Naive B cell (primary cell): ENCODE data around the gene EIF4E1B. TPM values are rescaled to one million over a fixed set of nuclear protein-coding genes. Genes with fewer than 3 reads are reported as not detected.
A peak's percentile ranks its signal among the peaks of the same experiment; 100 is the strongest.
"Not testable (repeated sequence)": the region's sequence is repeated elsewhere in the genome, so short reads cannot be mapped to it uniquely, and the experiment has no call there.

Experiments used
- ATAC-seq, 2 donors: fragments of 150-1000 bp; cut with Tn5 transposase; 2 replicates each; pipeline ENCODE4 v1.10.0; 2021; ENCODE audit warnings: low read depth in 2 of 2, mild to moderate bottlenecking in 2 of 2, moderate library complexity in 2 of 2
- DNase-seq: peaks from one replicate; pipeline ENCODE4 v3.0.0; 2022
- H3K27ac Mint-ChIP-seq, 6 donors: one replicate each; pipeline ENCODE4 v1.8.0; 2020 to 2022; ENCODE audit warnings: mild to moderate bottlenecking in 6 of 6, mixed read lengths in 6 of 6, moderate library complexity in 5 of 6, inconsistent platforms in 2 of 6
- H3K27me3 Mint-ChIP-seq, 3 donors: one replicate each; pipeline ENCODE4 v1.8.0; 2021 to 2022; ENCODE audit warnings: mixed read lengths in 3 of 3, mild to moderate bottlenecking in 1 of 3
- H3K36me3 Mint-ChIP-seq, 2 donors: one replicate each; pipeline ENCODE4 v1.8.0; 2020 to 2022; ENCODE audit warnings: mixed read lengths in 2 of 2, inconsistent platforms in 1 of 2, mild to moderate bottlenecking in 1 of 2
- H3K4me1 Mint-ChIP-seq, 3 donors: one replicate each; pipeline ENCODE4 v1.8.0; 2020 to 2022; ENCODE audit warnings: mixed read lengths in 3 of 3, inconsistent platforms in 1 of 3, mild to moderate bottlenecking in 1 of 3, moderate library complexity in 1 of 3
- H3K4me3 Mint-ChIP-seq, 8 donors: one replicate each; pipeline ENCODE4 v1.8.0; 2020 to 2022; ENCODE audit warnings: mild to moderate bottlenecking in 8 of 8, mixed read lengths in 8 of 8, moderate library complexity in 8 of 8, inconsistent platforms in 2 of 8
- H3K9me3 Mint-ChIP-seq, 7 donors: one replicate each; pipeline ENCODE4 v1.8.0; 2020 to 2022; ENCODE audit warnings: mixed read lengths in 7 of 7, mild to moderate bottlenecking in 5 of 7, inconsistent platforms in 2 of 7, moderate library complexity in 1 of 7
- polyA plus RNA-seq, 6 donors: library from polyadenylated mRNA; unstranded; fragments of 300-500 nt; fragmentation: Illumina TruSeq; gene quantifications; one replicate each; pipeline ENCODE4 v1.2.3, GENCODE V29; 2021; ENCODE audit warnings: low read depth in 6 of 6

The EIF4E1B gene
- polyA plus RNA-seq, 6 donors from 2014 or later = not detected

- Mint-ChIP-seq H3K4me3 (peak overlapping the region in 7 of 8 donors; percentile 63 to 83 (median 77)), H3K27me3 (peaks cover 0 to 33% (median 24%) of the 10 kb centered on the region in 3 donors), H3K36me3 (peaks cover 0 to 5% of the 10 kb centered on the region in 2 donors), H3K9me3 (no peaks in the 10 kb centered on the region), H3K27ac (peak overlapping the region in 2 of 6 donors; percentile 66 to 67), H3K4me1 (peaks cover 6 to 8% (median 6%) of the 10 kb centered on the region in 3 donors)
- DNase-seq = no peak
- no peak for ATAC-seq
Observed at GRCh38 chr5:176596069-176596644, 34.3 kb upstream of the EIF4E1B start.

GRCh38 chr5:176596689-176597416 lies 33.6 kb upstream of the EIF4E1B start:
- peak overlapping the region in 7 of 8 donors; percentile 72 to 83 (median 77) for H3K4me3 Mint-ChIP-seq
- peak overlapping the region in 2 of 6 donors; percentile 66 to 67 for H3K27ac Mint-ChIP-seq
- ATAC-seq (peak; percentile 82 to 86), DNase-seq (peak; percentile 43)
- H3K9me3 Mint-ChIP-seq = no peaks in the 10 kb centered on the region
- H3K4me1 Mint-ChIP-seq = peaks cover 6 to 8% (median 6%) of the 10 kb centered on the region in 3 donors
- H3K27me3 Mint-ChIP-seq = peaks cover 3 to 33% (median 24%) of the 10 kb centered on the region in 3 donors
- peaks cover 0 to 5% of the 10 kb centered on the region in 2 donors for H3K36me3 Mint-ChIP-seq

DNA sequence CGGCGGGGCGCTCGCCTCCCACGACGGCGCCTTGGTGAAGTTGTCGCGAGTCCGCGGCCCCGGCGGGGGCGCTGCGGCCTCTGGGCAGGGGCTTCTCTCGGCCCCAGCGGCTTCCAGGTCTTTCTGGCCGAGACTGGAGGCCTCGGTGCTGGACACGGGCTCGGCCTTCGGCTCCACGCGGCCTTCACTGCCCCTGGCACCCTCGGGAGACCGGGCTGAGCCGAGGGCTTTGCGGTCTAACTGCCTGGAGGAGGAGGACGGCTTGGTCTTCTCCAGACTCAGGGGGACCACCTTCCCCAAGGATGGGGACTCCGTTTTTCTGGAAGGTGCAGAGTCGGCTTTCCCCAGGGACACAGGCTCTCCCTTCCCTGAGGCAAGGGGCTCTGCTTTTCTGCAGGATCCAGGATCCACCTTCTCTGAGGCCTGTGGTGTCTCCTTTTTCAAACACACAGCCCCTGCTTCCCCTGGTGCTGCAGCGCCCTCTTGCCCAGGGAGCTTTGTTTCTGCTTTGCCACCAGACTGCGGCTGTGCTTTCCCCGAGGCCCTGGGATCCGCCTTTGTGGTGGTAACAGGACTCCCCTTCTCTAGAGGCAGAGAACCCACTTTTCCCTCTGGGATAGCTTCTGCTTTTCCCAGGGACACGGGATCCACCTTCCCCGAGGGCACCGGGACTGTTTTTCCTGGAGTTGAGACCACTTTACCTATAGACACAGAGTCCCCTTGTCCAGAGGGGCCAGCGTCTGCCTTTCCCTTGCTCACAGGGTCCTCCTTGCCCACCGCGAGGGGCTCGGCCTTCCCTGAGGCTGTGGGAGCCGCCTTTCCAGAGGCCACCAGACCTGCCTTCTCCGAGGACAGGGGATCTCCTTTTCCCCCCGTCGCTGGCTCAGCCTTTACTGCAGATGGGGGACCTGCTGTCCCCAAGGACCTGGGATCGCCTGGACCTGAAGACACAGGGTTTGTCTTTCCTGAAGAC lies 32.8 kb upstream of the EIF4E1B start:
- Mint-ChIP-seq H3K27me3 (peaks cover 3 to 33% (median 24%) of the 10 kb centered on the region in 3 donors), H3K4me3 (peak overlapping the region in 6 of 8 donors; percentile 39 to 79 (median 58)), H3K4me1 (peaks cover 6 to 8% (median 6%) of the 10 kb centered on the region in 3 donors), H3K27ac (no peak overlapping the region), H3K9me3 (no peaks in the 10 kb centered on the region), H3K36me3 (peaks cover 0 to 5% of the 10 kb centered on the region in 2 donors)
- ATAC-seq = no peak
- DNase-seq = no peak

DNA sequence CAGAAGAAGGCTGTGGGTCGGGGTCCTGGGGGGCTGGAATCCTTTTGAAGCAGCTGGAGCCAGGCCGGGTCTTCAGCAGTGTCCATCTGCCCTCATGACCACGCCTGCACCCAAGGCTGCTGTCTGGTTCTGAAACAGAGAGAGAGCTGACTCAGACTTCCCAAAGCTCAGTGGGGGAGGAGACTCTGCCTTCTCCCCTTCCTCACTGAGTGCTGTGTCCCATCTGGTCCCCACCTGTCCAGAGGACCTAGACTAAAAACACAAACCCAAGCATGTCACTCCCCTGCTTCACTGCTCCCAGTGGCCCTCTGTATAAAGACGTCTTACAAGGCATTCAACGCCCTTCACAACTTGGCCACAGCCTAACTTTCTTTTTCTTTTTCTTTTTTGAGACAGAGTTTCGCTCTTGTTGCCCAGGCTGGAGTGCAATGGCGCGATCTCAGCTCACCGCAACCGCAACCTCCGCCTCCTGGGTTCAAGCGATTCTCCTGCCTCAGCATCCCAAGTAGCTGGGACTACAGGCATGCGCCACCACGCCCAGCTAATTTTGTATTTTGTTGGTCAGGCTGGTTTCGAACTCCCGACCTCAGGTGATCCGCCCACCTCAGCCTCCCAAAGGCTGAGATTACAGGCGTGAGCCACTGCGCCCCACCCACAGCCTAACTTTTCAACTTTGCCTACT lies 30.6 kb upstream of the EIF4E1B start:
- not testable (repeated sequence) for ATAC-seq, H3K27ac Mint-ChIP-seq, H3K36me3 Mint-ChIP-seq, H3K4me1 Mint-ChIP-seq, H3K9me3 Mint-ChIP-seq, DNase-seq
- peaks cover 3 to 28% (median 24%) of the 10 kb centered on the region in 3 donors for H3K27me3 Mint-ChIP-seq
- H3K4me3 Mint-ChIP-seq = peak overlapping the region in 1 of 8 donors; percentile 26

DNA sequence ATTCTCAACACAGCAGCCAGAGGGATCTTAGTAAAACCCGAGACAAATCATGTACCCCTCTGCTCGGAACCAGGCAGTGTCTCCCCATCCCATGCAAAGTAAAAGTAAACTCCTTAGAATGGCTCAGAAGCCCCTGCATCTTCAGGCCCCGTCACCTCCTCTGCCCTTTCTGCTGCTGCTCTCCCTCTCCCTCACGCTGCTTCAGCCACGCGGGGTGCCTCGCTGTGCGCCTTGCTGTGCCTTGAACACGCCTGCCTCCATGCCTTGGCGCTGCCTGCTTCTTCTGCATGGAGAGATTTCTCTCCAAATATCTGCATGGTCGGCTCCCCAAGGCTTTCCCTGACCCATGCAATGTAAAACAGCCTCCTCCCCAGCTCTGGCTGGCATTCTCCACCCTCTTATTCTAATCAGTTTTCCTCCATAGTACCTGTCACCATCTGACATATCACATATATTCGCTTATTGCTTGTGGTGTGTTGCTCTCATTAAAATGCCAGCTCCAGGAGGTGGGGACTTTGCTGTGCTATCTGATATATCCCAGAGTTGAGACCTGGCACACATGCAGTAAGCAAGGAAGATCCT lies 28.5 kb upstream of the EIF4E1B start:
- H3K9me3 Mint-ChIP-seq = no peaks in the 10 kb centered on the region
- H3K27ac Mint-ChIP-seq = no peak overlapping the region
- DNase-seq (no peak), ATAC-seq (no peak)
- H3K4me1 Mint-ChIP-seq = no peaks in the 10 kb centered on the region
- peaks cover 3 to 13% (median 11%) of the 10 kb centered on the region in 3 donors for H3K27me3 Mint-ChIP-seq
- H3K4me3 Mint-ChIP-seq = no peak overlapping the region
- peaks cover 0 to 5% of the 10 kb centered on the region in 2 donors for H3K36me3 Mint-ChIP-seq

DNA sequence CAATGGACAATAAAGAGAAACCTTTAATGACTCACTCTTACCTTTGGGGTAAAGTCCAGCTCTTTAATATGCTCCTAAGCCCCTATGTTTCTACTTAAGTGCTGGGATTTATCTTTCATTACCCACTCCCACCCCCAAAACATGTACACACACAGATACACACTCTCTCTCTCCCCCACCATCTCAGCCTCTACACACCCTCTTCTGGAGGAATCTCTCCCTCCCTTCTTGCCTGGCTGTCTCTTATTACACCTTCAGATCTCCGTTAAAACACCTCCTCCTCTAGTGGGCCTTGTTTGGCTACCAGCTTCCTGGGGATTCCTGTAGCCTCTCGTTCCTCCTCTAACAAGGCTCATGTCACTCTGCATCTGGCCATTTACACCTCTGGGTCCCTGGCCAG lies 27.4 kb upstream of the EIF4E1B start:
- Mint-ChIP-seq H3K27ac (peak overlapping the region in 1 of 6 donors; percentile 47), H3K4me3 (no peak overlapping the region), H3K4me1 (no peaks in the 10 kb centered on the region), H3K36me3 (peaks cover 0 to 5% of the 10 kb centered on the region in 2 donors), H3K27me3 (peaks cover 3 to 11% (median 9%) of the 10 kb centered on the region in 3 donors), H3K9me3 (no peaks in the 10 kb centered on the region)
- DNase-seq = no peak
- ATAC-seq = no peak

DNA sequence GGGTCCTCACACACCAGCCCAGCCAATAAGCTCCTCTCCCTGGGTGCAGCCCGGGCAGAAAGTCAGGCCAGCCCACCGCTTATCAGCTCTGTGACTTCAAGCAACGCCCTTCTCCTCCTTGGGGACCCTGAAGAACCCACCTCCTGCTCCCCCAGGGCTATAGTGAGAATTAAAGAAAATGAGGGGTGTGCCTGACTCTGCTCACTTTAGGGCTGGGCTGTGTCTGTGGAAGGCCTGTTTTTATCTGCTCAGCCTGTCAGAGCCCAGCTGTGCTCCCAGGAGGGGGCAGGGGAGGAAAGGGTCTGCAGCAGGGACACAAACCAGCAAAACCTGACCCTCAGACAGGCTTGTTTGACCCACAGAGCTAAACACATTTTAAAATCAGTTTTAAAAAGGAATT lies 24.4 kb upstream of the EIF4E1B start:
- DNase-seq = no peak
- H3K36me3 Mint-ChIP-seq = no peaks in the 10 kb centered on the region

GRCh38 chr5:176606875-176607274 lies 23.6 kb upstream of the EIF4E1B start:
- H3K4me1 Mint-ChIP-seq = peaks cover 10 to 16% (median 15%) of the 10 kb centered on the region in 3 donors
- DNase-seq (no peak), ATAC-seq (no peak)
- H3K9me3 Mint-ChIP-seq = no peaks in the 10 kb centered on the region
- H3K4me3 Mint-ChIP-seq = peak overlapping the region in 1 of 8 donors; percentile 63
- no peaks in the 10 kb centered on the region for H3K36me3 Mint-ChIP-seq
- no peak overlapping the region for H3K27ac Mint-ChIP-seq
- H3K27me3 Mint-ChIP-seq = peaks cover 5 to 7% (median 6%) of the 10 kb centered on the region in 3 donors

More for the DNA sequence above, 24.4 kb upstream of the EIF4E1B start:
- H3K9me3 Mint-ChIP-seq = no peaks in the 10 kb centered on the region
- H3K4me1 Mint-ChIP-seq = peaks cover 10 to 13% (median 12%) of the 10 kb centered on the region in 3 donors
- peak overlapping the region in 1 of 8 donors; percentile 63 for H3K4me3 Mint-ChIP-seq
- H3K27me3 Mint-ChIP-seq = peaks cover 0 to 3% (median 0%) of the 10 kb centered on the region in 3 donors
- H3K27ac Mint-ChIP-seq = no peak overlapping the region
- no peak for ATAC-seq

- peak overlapping the region; percentile 87 to 98 (median 94) for H3K4me3 Mint-ChIP-seq
- no peak overlapping the region for H3K27ac Mint-ChIP-seq
- ATAC-seq (no peak), DNase-seq (no peak)
- no peaks in the 10 kb centered on the region for H3K36me3 Mint-ChIP-seq
- peaks cover 14 to 19% (median 15%) of the 10 kb centered on the region in 3 donors for H3K27me3 Mint-ChIP-seq
- no peaks in the 10 kb centered on the region for H3K9me3 Mint-ChIP-seq
- peaks cover 10 to 18% (median 15%) of the 10 kb centered on the region in 3 donors for H3K4me1 Mint-ChIP-seq
Observed at GRCh38 chr5:176608142-176608705, 22.3 kb upstream of the EIF4E1B start.

DNA sequence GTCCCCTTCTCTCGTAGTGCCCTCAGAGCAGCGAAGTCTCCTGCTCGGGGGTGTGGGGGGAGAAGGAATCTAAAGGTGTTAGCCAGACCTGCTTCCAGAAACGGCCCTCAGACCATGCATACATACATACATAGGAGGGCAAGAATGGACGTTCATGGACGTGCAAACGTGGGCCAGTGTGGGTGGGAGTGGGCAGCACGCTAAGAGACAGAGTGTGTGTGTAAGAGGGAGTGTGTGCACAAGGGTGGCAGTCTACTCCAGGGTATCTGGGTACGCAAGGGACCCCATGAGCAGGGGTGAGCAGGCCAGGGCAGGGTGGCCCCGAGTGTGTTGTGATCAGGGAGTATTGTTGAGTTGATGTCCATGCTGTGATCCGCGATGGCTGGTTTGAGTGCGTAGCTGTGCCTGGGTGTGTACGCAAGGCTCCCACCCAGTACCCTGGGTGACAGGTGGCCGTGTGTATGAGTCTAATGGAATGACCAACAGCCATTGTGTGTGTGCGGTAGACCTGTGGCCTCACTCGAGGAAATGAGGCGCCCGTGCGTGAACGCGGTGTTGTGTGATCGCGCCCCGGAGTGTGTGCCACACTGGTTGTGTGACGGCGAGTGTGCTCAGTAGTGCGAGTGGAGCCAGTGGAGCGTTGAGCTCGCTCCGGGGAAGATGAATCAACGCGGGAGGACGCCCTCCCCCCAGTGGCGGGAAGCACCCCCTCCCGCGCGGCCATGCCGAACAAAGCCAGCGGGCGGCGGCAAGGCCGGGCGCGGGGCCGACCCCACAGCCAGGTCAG lies 21.3 kb upstream of the EIF4E1B start:
- DNase-seq = no peak
- peak; percentile 62 to 67 for ATAC-seq
- H3K27me3 Mint-ChIP-seq = peaks cover 19 to 29% (median 21%) of the 10 kb centered on the region in 3 donors

DNA sequence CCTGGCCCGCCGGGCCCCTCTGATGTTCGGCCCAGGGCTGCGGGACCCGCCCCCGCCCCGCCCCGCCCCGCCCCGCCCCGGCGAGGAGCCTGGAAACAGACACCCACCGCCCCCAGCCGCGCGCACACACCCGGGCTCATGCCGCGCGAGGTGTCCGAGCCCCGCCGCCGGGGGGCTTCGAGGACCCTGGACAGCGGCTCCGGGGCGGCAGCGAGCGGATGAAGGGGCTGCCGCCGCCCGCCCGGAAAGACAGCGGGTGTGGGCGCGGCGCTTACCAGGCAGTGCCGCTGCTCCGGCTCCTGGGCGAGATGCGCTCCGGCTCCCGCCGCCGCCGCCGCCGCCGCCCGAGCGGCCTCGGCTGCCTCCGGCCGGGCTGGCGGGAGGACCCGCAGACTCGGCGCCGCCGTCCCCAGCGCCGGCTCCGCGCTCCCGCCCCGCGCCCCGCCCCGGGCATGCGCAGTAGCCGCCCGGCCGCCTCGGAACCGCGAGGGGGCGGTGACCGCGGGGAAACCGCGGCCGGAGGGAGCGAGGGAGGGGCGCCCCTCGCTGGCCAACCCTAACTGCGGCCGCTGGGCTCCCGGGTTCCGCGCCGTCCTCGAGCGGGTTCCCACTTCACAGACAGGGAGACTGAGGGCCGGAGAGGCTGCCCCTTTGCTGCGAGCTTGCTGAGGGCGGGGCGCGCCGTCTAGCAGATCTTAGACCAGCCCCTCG lies 20.6 kb upstream of the EIF4E1B start, which contains the start of gene GPRIN1:
Gene GPRIN1, minus strand, starts transcription at position 433 of the 711 bp plus-strand sequence. CDS start 10,322 bp downstream, outside the sequence.
- no peaks in the 10 kb centered on the region for H3K9me3 Mint-ChIP-seq
- no peaks in the 10 kb centered on the region for H3K36me3 Mint-ChIP-seq
- peak within 1 kb of the TSS; percentile 87 to 98 (median 94) for H3K4me3 Mint-ChIP-seq
- H3K4me1 Mint-ChIP-seq = peaks cover 10 to 18% (median 15%) of the 10 kb centered on the region in 3 donors
- peak; percentile 66 for DNase-seq
- peaks cover 19 to 36% (median 27%) of the 10 kb centered on the region in 3 donors for H3K27me3 Mint-ChIP-seq
- H3K27ac Mint-ChIP-seq = peak within 1 kb of the TSS in 5 of 6 donors; percentile 27 to 96 (median 78)
- ATAC-seq = peak; percentile 65 to 74

More for the DNA sequence above, 21.3 kb upstream of the EIF4E1B start:
- Mint-ChIP-seq H3K27ac (peak overlapping the region in 4 of 6 donors; percentile 54 to 96 (median 84)), H3K36me3 (no peaks in the 10 kb centered on the region), H3K4me1 (peaks cover 10 to 18% (median 15%) of the 10 kb centered on the region in 3 donors), H3K4me3 (peak overlapping the region; percentile 87 to 98 (median 94)), H3K9me3 (no peaks in the 10 kb centered on the region)
